H1 (cell line): ENCODE measurements around the gene DSCAM. TPM values are rescaled to one million over a fixed set of nuclear protein-coding genes. Genes with fewer than 3 reads are reported as not detected.

Source experiments
- BCL11A ChIP-seq, 2 experiments: IDR thresholded peaks; one replicate each; pipeline ENCODE4 v1.6.1; 2011; ENCODE audit warnings: low read depth in 2 of 2, low read length in 2 of 2, mild to moderate bottlenecking in 2 of 2
- CBX5 ChIP-seq: fragments of 300-800, 300-1000 bp; sonication (generic); IDR thresholded peaks from 2 replicates; pipeline ENCODE4 v1.7.1; 2016; ENCODE audit warnings: antibody characterized with exemption, low read length, low read depth
- CEBPB ChIP-seq: IDR thresholded peaks from 2 replicates; pipeline ENCODE4 v1.6.1; 2012; ENCODE audit warnings: low read depth, low read length
- RFX5 ChIP-seq: IDR thresholded peaks from 2 replicates; pipeline ENCODE4 v1.6.1; 2011; ENCODE audit warnings: low read depth, low read length, improper control_type of control experiment, borderline replicate concordance
- SP2 ChIP-seq: IDR thresholded peaks from 2 replicates; pipeline ENCODE4 v1.6.1; 2012; ENCODE audit warnings: mild to moderate bottlenecking, low read length, inconsistent platforms
- SUZ12 ChIP-seq: fragments of 200-600 bp; sonication (generic); IDR thresholded peaks from 2 replicates; pipeline ENCODE4 v1.6.1; 2012; ENCODE audit warnings: mild to moderate bottlenecking, inconsistent platforms, low read length, moderate library complexity, mixed read lengths
- polyA plus RNA-seq, 7 experiments: library from polyadenylated mRNA; depleted of rRNA in 3 of 7; stranded (reverse) in 5 of 7; unstranded in 2 of 7; fragments of >200 nt in 5 of 7; fragments of 200-250 nt in 2 of 7; gene quantifications; 1 replicate in 5 of 7; 2 replicates in 1 of 7; 4 replicates in 1 of 7; pipeline versions ENCODE4 v1.2.1 to v1.2.3, GENCODE V29; 2011 to 2013; ENCODE audit warnings: missing spikeins in 2 of 7, mixed read lengths in 2 of 7
- total RNA-seq: library from RNA; stranded (reverse); fragmentation: NEBNext Ultra II Directional; extraction: Animal tissue kit (Norgen Biotek cat#: 25700); gene quantifications from 2 replicates; pipeline ENCODE4 v1.2.1, GENCODE V29; 2021
- TF ChIP-seq, protein P1 (sequence below): fragments of 300-600 bp; sonication (generic); IDR thresholded peaks from 2 replicates; pipeline ENCODE4 v1.7.1; 2012; ENCODE audit warnings: low read length, moderate library complexity, mild to moderate bottlenecking, inconsistent platforms; ENCODE audit not compliant: insufficient replicate concordance

DSCAM gene
- total and polyA plus RNA-seq, 2 of the 8 experiments (the other 6 are each of a cell fraction or from before 2014, with no cell fraction given) = 0.02 to 0.15 TPM

DNA sequence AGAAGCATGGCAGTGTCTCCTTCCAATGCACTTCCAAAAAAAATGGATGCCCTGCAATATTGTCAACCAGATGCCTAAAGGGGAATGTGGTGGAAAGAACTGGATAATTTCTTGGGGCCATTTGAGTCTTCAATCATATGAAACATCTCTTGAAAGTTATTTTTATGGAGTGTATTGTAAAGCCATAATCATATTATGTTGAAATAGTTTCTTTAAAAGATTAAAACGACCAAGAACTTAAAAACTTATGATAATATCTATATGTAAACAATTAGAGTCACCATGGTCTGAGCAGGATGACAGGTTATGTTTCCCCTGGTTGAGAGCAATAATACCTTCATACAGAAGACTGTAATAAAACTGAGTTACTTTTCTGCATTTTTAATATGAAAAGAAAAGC lies 522.6 kb downstream of the DSCAM start (continued):
- TF ChIP-seq, protein P1, sequence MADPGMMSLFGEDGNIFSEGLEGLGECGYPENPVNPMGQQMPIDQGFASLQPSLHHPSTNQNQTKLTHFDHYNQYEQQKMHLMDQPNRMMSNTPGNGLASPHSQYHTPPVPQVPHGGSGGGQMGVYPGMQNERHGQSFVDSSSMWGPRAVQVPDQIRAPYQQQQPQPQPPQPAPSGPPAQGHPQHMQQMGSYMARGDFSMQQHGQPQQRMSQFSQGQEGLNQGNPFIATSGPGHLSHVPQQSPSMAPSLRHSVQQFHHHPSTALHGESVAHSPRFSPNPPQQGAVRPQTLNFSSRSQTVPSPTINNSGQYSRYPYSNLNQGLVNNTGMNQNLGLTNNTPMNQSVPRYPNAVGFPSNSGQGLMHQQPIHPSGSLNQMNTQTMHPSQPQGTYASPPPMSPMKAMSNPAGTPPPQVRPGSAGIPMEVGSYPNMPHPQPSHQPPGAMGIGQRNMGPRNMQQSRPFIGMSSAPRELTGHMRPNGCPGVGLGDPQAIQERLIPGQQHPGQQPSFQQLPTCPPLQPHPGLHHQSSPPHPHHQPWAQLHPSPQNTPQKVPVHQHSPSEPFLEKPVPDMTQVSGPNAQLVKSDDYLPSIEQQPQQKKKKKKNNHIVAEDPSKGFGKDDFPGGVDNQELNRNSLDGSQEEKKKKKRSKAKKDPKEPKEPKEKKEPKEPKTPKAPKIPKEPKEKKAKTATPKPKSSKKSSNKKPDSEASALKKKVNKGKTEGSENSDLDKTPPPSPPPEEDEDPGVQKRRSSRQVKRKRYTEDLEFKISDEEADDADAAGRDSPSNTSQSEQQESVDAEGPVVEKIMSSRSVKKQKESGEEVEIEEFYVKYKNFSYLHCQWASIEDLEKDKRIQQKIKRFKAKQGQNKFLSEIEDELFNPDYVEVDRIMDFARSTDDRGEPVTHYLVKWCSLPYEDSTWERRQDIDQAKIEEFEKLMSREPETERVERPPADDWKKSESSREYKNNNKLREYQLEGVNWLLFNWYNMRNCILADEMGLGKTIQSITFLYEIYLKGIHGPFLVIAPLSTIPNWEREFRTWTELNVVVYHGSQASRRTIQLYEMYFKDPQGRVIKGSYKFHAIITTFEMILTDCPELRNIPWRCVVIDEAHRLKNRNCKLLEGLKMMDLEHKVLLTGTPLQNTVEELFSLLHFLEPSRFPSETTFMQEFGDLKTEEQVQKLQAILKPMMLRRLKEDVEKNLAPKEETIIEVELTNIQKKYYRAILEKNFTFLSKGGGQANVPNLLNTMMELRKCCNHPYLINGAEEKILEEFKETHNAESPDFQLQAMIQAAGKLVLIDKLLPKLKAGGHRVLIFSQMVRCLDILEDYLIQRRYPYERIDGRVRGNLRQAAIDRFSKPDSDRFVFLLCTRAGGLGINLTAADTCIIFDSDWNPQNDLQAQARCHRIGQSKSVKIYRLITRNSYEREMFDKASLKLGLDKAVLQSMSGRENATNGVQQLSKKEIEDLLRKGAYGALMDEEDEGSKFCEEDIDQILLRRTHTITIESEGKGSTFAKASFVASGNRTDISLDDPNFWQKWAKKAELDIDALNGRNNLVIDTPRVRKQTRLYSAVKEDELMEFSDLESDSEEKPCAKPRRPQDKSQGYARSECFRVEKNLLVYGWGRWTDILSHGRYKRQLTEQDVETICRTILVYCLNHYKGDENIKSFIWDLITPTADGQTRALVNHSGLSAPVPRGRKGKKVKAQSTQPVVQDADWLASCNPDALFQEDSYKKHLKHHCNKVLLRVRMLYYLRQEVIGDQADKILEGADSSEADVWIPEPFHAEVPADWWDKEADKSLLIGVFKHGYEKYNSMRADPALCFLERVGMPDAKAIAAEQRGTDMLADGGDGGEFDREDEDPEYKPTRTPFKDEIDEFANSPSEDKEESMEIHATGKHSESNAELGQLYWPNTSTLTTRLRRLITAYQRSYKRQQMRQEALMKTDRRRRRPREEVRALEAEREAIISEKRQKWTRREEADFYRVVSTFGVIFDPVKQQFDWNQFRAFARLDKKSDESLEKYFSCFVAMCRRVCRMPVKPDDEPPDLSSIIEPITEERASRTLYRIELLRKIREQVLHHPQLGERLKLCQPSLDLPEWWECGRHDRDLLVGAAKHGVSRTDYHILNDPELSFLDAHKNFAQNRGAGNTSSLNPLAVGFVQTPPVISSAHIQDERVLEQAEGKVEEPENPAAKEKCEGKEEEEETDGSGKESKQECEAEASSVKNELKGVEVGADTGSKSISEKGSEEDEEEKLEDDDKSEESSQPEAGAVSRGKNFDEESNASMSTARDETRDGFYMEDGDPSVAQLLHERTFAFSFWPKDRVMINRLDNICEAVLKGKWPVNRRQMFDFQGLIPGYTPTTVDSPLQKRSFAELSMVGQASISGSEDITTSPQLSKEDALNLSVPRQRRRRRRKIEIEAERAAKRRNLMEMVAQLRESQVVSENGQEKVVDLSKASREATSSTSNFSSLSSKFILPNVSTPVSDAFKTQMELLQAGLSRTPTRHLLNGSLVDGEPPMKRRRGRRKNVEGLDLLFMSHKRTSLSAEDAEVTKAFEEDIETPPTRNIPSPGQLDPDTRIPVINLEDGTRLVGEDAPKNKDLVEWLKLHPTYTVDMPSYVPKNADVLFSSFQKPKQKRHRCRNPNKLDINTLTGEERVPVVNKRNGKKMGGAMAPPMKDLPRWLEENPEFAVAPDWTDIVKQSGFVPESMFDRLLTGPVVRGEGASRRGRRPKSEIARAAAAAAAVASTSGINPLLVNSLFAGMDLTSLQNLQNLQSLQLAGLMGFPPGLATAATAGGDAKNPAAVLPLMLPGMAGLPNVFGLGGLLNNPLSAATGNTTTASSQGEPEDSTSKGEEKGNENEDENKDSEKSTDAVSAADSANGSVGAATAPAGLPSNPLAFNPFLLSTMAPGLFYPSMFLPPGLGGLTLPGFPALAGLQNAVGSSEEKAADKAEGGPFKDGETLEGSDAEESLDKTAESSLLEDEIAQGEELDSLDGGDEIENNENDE = no peak
- TF ChIP-seq BCL11A (IDR thresholded peaks at IDR 0.05; ENCODE audit: low read depth in 2 of 2, low read length in 2 of 2) (no peak), SUZ12 (no peak), RFX5 (no peak), CEBPB (no peak), CBX5 (no peak), SP2 (no peak)
- TF ChIP-seq, all 59 proteins: peak for 0
